ENCODE results near the gene MYH9.

GRCh38 chr22:36238373-36239149 lies 149.2 kb downstream of the MYH9 start:
- TF ChIP-seq CTCF (IDR thresholded peaks at IDR 0.05) = no peak
- TF ChIP-seq POLR2A (IDR thresholded peaks at IDR 0.05) = no peak
